HG03565 (cell line): ENCODE measurements around the gene PLEKHG2.

Source experiments
- ATAC-seq: cut with Tn5 transposase; IDR thresholded peaks from one replicate; pipeline ENCODE4 v1.9.1; 2021; ENCODE audit warnings: mild to moderate bottlenecking, moderate library complexity; ENCODE audit not compliant: unreplicated experiment

PLEKHG2 gene

GRCh38 chr19:39473443-39473960, 61.0 kb downstream of the PLEKHG2 start:
- no peak for ATAC-seq

GRCh38 chr19:39474139-39474620, 61.7 kb downstream of the PLEKHG2 start:
- ATAC-seq = no peak

- ATAC-seq = no peak
Measured at GRCh38 chr19:39475748-39476147, 63.3 kb downstream of the PLEKHG2 start.
